K562 (cell line): Measurements from ENCODE around the gene YIPF2. TPM values are rescaled to one million over a fixed set of nuclear protein-coding genes. Genes with fewer than 3 reads are reported as not detected.

Experiments used
- CBX5 ChIP-seq: IDR thresholded peaks from 2 replicates; pipeline ENCODE4 v1.6.1; 2014; ENCODE audit warnings: low read depth, borderline replicate concordance
- CXXC5 ChIP-seq: fragments of 250-450 bp; sonication (Bioruptor Pico); IDR thresholded peaks from 2 replicates; pipeline ENCODE4 v1.8.0; 2022; ENCODE audit warnings: inconsistent platforms, mild to moderate bottlenecking, moderate library complexity
- ESRRB ChIP-seq: fragments of 250-450 bp; sonication (Bioruptor Pico); IDR thresholded peaks from 2 replicates; pipeline ENCODE4 v1.5.0; 2020; ENCODE audit warnings: mild to moderate bottlenecking, moderate library complexity, borderline replicate concordance
- ETV1 ChIP-seq: fragments of 450-650 bp; conservative IDR thresholded peaks from 2 replicates; pipeline ENCODE4 v1.6.1; 2016; ENCODE audit warnings: missing genetic modification characterization, control low read depth, low read depth, missing compliant biosample characterization
- HNRNPLL ChIP-seq: fragments of 200-400 bp; formaldehyde crosslinking; IDR thresholded peaks from 2 replicates; pipeline ENCODE4 v1.6.1; 2017; ENCODE audit warnings: low read length, low read depth, mild to moderate bottlenecking; ENCODE audit not compliant: poor library complexity, severe bottlenecking
- ILK ChIP-seq: fragments of 450-650 bp; IDR thresholded peaks from 2 replicates; pipeline ENCODE4 v1.6.1; 2016; ENCODE audit warnings: missing genetic modification characterization, low read depth, mild to moderate bottlenecking, missing compliant biosample characterization, moderate library complexity, borderline replicate concordance
- KLF10 ChIP-seq: fragments of 250-450 bp; sonication (Bioruptor Pico); IDR thresholded peaks from 2 replicates; pipeline ENCODE4 v1.6.1; 2021; ENCODE audit warnings: matching md5 sums
- MCM3 ChIP-seq: fragments of 450-650 bp; IDR thresholded peaks from 2 replicates; pipeline ENCODE4 v1.6.1; 2016
- NCOA1 ChIP-seq: fragments of 450-650 bp; IDR thresholded peaks from 2 replicates; pipeline ENCODE4 v1.6.1; 2016; ENCODE audit warnings: low read depth
- NEUROD1 ChIP-seq: fragments of 150-350 bp; IDR thresholded peaks from 2 replicates; pipeline ENCODE4 v1.6.1; 2014; ENCODE audit warnings: borderline replicate concordance, low read length, low read depth; ENCODE audit not compliant: partially characterized antibody
- RBM25 ChIP-seq: fragments of 200-400 bp; formaldehyde crosslinking; IDR thresholded peaks from 2 replicates; pipeline ENCODE4 v1.6.1; 2018; ENCODE audit warnings: low read length, low read depth, moderate library complexity; ENCODE audit not compliant: severe bottlenecking
- SAFB ChIP-seq: fragments of 200-400 bp; formaldehyde crosslinking; IDR thresholded peaks from 2 replicates; pipeline ENCODE4 v1.6.1; 2017; ENCODE audit warnings: low read depth, low read length, borderline replicate concordance
- SAP30 ChIP-seq: fragments of 200-600 bp; sonication (generic); IDR thresholded peaks from 2 replicates; pipeline ENCODE4 v1.6.1; 2012; ENCODE audit warnings: borderline replicate concordance, low read depth, mild to moderate bottlenecking, moderate library complexity, low read length, control low read depth, inconsistent platforms; ENCODE audit not compliant: insufficient read depth, poor library complexity, severe bottlenecking
- SIN3B ChIP-seq: fragments of 450-650 bp; IDR thresholded peaks from 2 replicates; pipeline ENCODE4 v1.6.1; 2017; ENCODE audit warnings: low read depth, mild to moderate bottlenecking, moderate library complexity
- SMARCC2 ChIP-seq: fragments of 450-650 bp; IDR thresholded peaks from 2 replicates; pipeline ENCODE4 v1.6.1; 2017; ENCODE audit warnings: antibody characterized with exemption, moderate library complexity, mild to moderate bottlenecking, low read depth
- ZNF589 ChIP-seq: fragments of 200-800 bp; sonication (Bioruptor generic); IDR thresholded peaks from 2 replicates; pipeline ENCODE4 v1.6.1; 2016; ENCODE audit warnings: low read depth, missing genetic modification characterization, missing compliant biosample characterization
- ZNF764 ChIP-seq: fragments of 250-450 bp; sonication (Bioruptor Pico); IDR thresholded peaks from 2 replicates; pipeline ENCODE4 v1.4.0; 2020; ENCODE audit warnings: low read depth, mild to moderate bottlenecking, moderate library complexity
- polyA plus RNA-seq, 8 experiments: library from polyadenylated mRNA; depleted of rRNA in 4 of 8; stranded (reverse) in 5 of 8; unstranded in 3 of 8; fragments of >200 nt; fragmentation: Nextera tagmentation in 2 of 8; fragmentation: Illumina TruSeq in 1 of 8; extraction: Ambion mirVana in 2 of 8; extraction: Trizol in 1 of 8; gene quantifications; 2 replicates each; pipeline versions ENCODE4 v1.2.1 to v1.2.3, GENCODE V29; 2011 to 2014; ENCODE audit warnings: inconsistent platforms in 1 of 8, missing spikeins in 1 of 8
- total RNA-seq, 7 experiments: library from RNA; depleted of rRNA in 6 of 7; stranded (reverse); fragments of >200 nt in 6 of 7; fragmentation: Illumina TruSeq in 2 of 7; extraction: Trizol in 2 of 7; gene quantifications; 2 replicates each; pipeline versions ENCODE4 v1.2.1 to v1.2.3, GENCODE V29; 2011 to 2021; ENCODE audit warnings: low replicate concordance in 1 of 7
- TF ChIP-seq, protein P1 (sequence below), 2 experiments: IDR thresholded peaks in 1 of 2; conservative IDR thresholded peaks in 1 of 2; 2 replicates each; pipeline ENCODE4 v1.6.1; 2016; ENCODE audit warnings: low read depth in 2 of 2, mild to moderate bottlenecking in 1 of 2, missing compliant biosample characterization in 1 of 2, missing genetic modification characterization in 1 of 2, moderate library complexity in 1 of 2
- TF ChIP-seq, protein P2 (sequence below), 3 experiments: fragments of 200-800 bp in 1 of 3; sonication (Bioruptor generic) in 1 of 3; sonication (generic) in 1 of 3; formaldehyde crosslinking in 1 of 3; IDR thresholded peaks; 2 replicates each; pipeline versions ENCODE4 v1.6.1 to v1.8.0; 2016 to 2022; ENCODE audit warnings: mild to moderate bottlenecking in 2 of 3, missing compliant biosample characterization in 2 of 3, missing genetic modification characterization in 2 of 3, missing genetic modification reagents in 1 of 3
- TF ChIP-seq, protein P3 (sequence below): fragments of 450-650 bp; IDR thresholded peaks from 2 replicates; pipeline ENCODE4 v1.6.1; 2016; ENCODE audit warnings: mild to moderate bottlenecking

The YIPF2 gene
- total and polyA plus RNA-seq, 9 of the 15 experiments (the other 6 are each of a cell fraction or from before 2014, with no cell fraction given) = 1.3 to 65.2 (median 31.6) TPM

DNA sequence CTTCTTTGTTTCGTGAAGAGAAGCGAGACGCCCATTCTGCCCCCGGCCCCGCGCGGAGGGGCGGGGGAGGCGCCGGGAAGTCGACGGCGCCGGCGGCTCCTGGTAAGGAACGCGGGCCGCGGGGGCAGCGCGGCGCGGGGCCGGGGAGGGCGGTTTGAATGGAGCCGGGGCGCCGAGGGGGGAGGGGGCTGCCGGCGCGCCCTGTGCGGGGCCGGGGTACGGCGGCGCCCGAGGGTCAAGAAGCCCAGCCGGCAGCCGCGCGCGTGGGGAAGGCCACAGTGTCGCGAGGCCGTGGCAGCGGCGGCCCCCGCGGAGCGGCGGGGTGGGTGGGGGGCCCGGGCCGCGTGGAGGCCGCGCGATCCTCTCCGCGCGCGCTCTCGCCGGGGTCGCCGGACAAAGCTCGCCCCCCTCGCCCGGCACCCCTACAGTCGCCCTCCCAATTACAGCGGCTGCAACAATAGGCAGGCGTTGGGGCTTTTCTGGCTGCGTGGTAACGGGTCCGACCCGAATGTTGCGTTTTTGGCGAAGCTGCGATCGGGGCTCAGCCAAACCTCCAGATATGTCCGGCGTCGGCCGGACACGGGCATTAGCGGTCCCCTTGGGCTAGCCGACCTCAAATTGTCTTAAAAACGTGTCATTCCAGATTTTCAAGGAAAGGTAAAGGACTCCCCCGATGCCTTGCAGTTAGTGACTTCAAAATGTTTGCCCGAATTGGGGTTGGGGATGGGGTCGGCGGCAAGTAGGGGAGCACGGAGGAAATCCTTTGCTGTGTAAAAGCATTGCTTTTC is 32.8 kb upstream of the YIPF2 start (continued):
- peak; percentile 55 for TF ChIP-seq SAP30
- no peak for TF ChIP-seq MCM3
- TF ChIP-seq, protein P1, sequence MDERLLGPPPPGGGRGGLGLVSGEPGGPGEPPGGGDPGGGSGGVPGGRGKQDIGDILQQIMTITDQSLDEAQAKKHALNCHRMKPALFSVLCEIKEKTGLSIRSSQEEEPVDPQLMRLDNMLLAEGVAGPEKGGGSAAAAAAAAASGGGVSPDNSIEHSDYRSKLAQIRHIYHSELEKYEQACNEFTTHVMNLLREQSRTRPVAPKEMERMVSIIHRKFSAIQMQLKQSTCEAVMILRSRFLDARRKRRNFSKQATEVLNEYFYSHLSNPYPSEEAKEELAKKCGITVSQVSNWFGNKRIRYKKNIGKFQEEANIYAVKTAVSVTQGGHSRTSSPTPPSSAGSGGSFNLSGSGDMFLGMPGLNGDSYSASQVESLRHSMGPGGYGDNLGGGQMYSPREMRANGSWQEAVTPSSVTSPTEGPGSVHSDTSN (CRISPR knock-in tag; IDR thresholded peaks at IDR 0.05; ENCODE audit: low read depth) = no peak
- TF ChIP-seq, protein P1 (tag; conservative IDR thresholded peaks at IDR 0.05; ENCODE audit: low read depth) = no peak
- 0 out of 2 replicates have a peak, but pooled peaks have one; percentile 18 for TF ChIP-seq ETV1 (tag)
- TF ChIP-seq ESRRB (CRISPR knock-in tag) = no peak
- TF ChIP-seq ZNF764 (CRISPR knock-in tag) = no peak
- no peak for TF ChIP-seq CBX5
- TF ChIP-seq HNRNPLL = no peak
- TF ChIP-seq, protein P2, sequence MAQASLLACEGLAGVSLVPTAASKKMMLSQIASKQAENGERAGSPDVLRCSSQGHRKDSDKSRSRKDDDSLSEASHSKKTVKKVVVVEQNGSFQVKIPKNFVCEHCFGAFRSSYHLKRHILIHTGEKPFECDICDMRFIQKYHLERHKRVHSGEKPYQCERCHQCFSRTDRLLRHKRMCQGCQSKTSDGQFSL (CRISPR knock-in tag; IDR thresholded peaks at IDR 0.05) = no peak; the same call in 1 of the 2 replicates
- TF ChIP-seq, protein P2 (tag; IDR thresholded peaks at IDR 0.05) = peak in 1 of 2 experiments; percentile 35; a peak in 2 of 4 replicates
- TF ChIP-seq, protein P3, sequence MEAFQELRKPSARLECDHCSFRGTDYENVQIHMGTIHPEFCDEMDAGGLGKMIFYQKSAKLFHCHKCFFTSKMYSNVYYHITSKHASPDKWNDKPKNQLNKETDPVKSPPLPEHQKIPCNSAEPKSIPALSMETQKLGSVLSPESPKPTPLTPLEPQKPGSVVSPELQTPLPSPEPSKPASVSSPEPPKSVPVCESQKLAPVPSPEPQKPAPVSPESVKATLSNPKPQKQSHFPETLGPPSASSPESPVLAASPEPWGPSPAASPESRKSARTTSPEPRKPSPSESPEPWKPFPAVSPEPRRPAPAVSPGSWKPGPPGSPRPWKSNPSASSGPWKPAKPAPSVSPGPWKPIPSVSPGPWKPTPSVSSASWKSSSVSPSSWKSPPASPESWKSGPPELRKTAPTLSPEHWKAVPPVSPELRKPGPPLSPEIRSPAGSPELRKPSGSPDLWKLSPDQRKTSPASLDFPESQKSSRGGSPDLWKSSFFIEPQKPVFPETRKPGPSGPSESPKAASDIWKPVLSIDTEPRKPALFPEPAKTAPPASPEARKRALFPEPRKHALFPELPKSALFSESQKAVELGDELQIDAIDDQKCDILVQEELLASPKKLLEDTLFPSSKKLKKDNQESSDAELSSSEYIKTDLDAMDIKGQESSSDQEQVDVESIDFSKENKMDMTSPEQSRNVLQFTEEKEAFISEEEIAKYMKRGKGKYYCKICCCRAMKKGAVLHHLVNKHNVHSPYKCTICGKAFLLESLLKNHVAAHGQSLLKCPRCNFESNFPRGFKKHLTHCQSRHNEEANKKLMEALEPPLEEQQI = no peak
- no peak for TF ChIP-seq CXXC5 (CRISPR knock-in tag)
- TF ChIP-seq KLF10 (CRISPR knock-in tag) = no peak
- TF ChIP-seq ILK (tag) = no peak
- TF ChIP-seq NEUROD1 = no peak
- no peak for TF ChIP-seq NCOA1
- no peak for TF ChIP-seq RBM25
- no peak for TF ChIP-seq SMARCC2
- peak; percentile 83 for TF ChIP-seq SAFB
- TF ChIP-seq ZNF589 (CRISPR knock-in tag) = 0 out of 2 replicates have a peak, but pooled peaks have one; percentile 86
- 0 out of 2 replicates have a peak, but pooled peaks have one; percentile 29 for TF ChIP-seq SIN3B
